Left lung (tissue), 10 donors: ENCODE results near the gene ELL. TPM values are rescaled to one million over a fixed set of nuclear protein-coding genes. Genes with fewer than 3 reads are reported as not detected.
A peak's percentile ranks its signal among the peaks of the same experiment; 100 is the strongest.

Source experiments
- ATAC-seq: fragments of 200-7000 bp; cut with Tn5 transposase; one replicate; pipeline ENCODE4 v1.9.1; 2020; ENCODE audit warnings: moderate library complexity
- DNase-seq, 4 donors: peaks; one replicate each; pipeline ENCODE4 v3.0.0-alpha.2; 2013 to 2020
- H3K27ac ChIP-seq, 2 donors: fragments of 200-600 bp; sonication (generic) in 1 of 2; one replicate each; pipeline versions ENCODE4 v1.5.0 to v1.8.0; 2020 to 2021
- H3K27me3 ChIP-seq, 2 donors: fragments of 200-600 bp; sonication (generic) in 1 of 2; one replicate each; pipeline versions ENCODE4 v1.5.0 to v1.8.0; 2020 to 2021
- H3K36me3 ChIP-seq, 2 donors: fragments of 200-600 bp; sonication (generic) in 1 of 2; one replicate each; pipeline versions ENCODE4 v1.5.0 to v1.8.0; 2020 to 2021
- H3K4me1 ChIP-seq, 2 donors: fragments of 200-600 bp; one replicate each; pipeline ENCODE4 v1.8.0; 2021
- H3K4me3 ChIP-seq, 2 donors: fragments of 200-600 bp; sonication (generic) in 1 of 2; one replicate each; pipeline versions ENCODE4 v1.5.0 to v1.8.0; 2020 to 2021; ENCODE audit warnings: mild to moderate bottlenecking in 1 of 2
- H3K9me3 ChIP-seq, 2 donors: fragments of 200-600 bp; sonication (generic) in 1 of 2; one replicate each; pipeline versions ENCODE4 v1.5.0 to v1.8.0; 2020 to 2021
- CTCF ChIP-seq, 2 donors: fragments of 200-600 bp; sonication (generic) in 1 of 2; IDR thresholded peaks; one replicate each; pipeline versions ENCODE4 v1.5.0 to v1.8.0; 2021; ENCODE audit warnings: antibody characterized with exemption in 2 of 2
- intact Hi-C, 2 donors: fragments of 100-400 bp; cut with DNase I; formaldehyde crosslinking; loops; one replicate each; pipeline versions ENCODE4 v1.11.2 to v1.14.2; 2022
- polyA plus RNA-seq, 6 donors: library from polyadenylated mRNA; unstranded; fragments of 120-200 nt; gene quantifications; one replicate each; pipeline ENCODE4 v1.2.1, GENCODE V29; 2013; ENCODE audit not compliant: insufficient read length in 6 of 6
- total RNA-seq, 2 donors: library from RNA; stranded (reverse); fragmentation: NEBNext Ultra II Directional; extraction: Animal tissue kit (Norgen Biotek cat#: 25700); gene quantifications; one replicate each; pipeline ENCODE4 v1.2.1, GENCODE V29; 2021
- donor health status: DM: no; HTN: yes; CAD: no.
- donor health status: DM: no; HTN: no; CAD: no.

Gene ELL
- total and polyA plus RNA-seq, 8 donors: 8.5 to 22.9 (median 9.9) TPM

DNA sequence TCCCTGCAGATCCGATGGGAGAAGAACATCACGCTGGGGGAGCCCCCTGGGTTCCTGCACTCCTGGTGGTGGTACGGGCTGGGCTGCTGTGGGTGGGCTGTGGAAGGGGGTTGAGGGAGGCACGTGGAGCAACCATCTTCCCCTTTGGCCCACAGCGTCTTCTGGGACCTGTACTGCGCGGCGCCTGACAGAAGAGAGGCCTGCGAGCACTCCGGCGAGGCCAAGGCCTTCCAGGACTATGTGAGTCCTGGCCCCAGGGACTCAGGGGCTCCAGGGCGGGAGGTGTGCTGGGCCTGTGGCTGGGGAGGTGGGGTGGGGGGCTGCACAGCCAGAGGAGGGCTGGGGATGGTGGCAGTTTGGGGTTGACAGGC is 94.1 kb downstream of the ELL start:
- no peak for ATAC-seq

GRCh38 chr19:18427080-18427742 is 94.7 kb downstream of the ELL start:
- Histone ChIP-seq H3K36me3 (peaks cover 0 to 9% of the 10 kb centered on the region in 2 donors), H3K27me3 (peaks cover 0 to 14% of the 10 kb centered on the region in 2 donors), H3K9me3 (no peaks in the 10 kb centered on the region), H3K4me3 (no peak overlapping the region), H3K27ac (no peak overlapping the region), H3K4me1 (peaks cover 8 to 45% of the 10 kb centered on the region in 2 donors)
- ATAC-seq: no peak
- DNase-seq: peak in 1 of 4 donors; percentile 61
- TF ChIP-seq CTCF (IDR thresholded peaks at IDR 0.05): no peak
- intact Hi-C loops: no loop called here

More for the DNA sequence above, 94.1 kb downstream of the ELL start:
- Histone ChIP-seq H3K4me3 (no peak overlapping the region), H3K27me3 (peaks cover 0 to 16% of the 10 kb centered on the region in 2 donors), H3K9me3 (no peaks in the 10 kb centered on the region), H3K36me3 (peaks cover 0 to 9% of the 10 kb centered on the region in 2 donors), H3K4me1 (peaks cover 10 to 45% of the 10 kb centered on the region in 2 donors), H3K27ac (no peak overlapping the region)
- no peak for DNase-seq
- no peak for TF ChIP-seq CTCF (IDR thresholded peaks at IDR 0.05)
- intact Hi-C loops: no loop called here

DNA sequence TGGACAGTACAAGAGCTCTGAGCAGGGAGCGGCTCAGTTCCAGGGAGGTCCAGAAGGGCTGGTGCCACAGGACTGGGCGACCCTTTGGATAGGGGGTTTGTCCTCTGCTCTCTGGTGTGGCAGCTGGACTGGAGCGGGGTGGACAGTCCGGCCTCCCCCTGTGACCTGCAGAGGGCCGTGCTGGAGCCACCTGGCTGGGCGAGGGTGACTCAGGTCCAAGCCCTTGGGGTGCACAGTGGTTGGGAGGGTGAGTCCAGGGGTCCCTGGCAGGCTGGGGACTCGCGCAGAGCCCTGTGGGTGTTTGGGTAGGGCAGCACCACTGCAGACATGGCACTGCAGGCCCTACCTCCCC is 95.5 kb downstream of the ELL start:
- ATAC-seq (no peak), DNase-seq (peak in 1 of 4 donors; percentile 67)
- TF ChIP-seq CTCF (IDR thresholded peaks at IDR 0.05): no peak
- Histone ChIP-seq H3K27ac (peak overlapping the region; percentile 19 to 48), H3K27me3 (peaks cover 0 to 14% of the 10 kb centered on the region in 2 donors), H3K36me3 (peaks cover 0 to 9% of the 10 kb centered on the region in 2 donors), H3K9me3 (no peaks in the 10 kb centered on the region), H3K4me3 (no peak overlapping the region), H3K4me1 (peaks cover 8 to 50% of the 10 kb centered on the region in 2 donors)
- intact Hi-C loops: no loop called here

DNA sequence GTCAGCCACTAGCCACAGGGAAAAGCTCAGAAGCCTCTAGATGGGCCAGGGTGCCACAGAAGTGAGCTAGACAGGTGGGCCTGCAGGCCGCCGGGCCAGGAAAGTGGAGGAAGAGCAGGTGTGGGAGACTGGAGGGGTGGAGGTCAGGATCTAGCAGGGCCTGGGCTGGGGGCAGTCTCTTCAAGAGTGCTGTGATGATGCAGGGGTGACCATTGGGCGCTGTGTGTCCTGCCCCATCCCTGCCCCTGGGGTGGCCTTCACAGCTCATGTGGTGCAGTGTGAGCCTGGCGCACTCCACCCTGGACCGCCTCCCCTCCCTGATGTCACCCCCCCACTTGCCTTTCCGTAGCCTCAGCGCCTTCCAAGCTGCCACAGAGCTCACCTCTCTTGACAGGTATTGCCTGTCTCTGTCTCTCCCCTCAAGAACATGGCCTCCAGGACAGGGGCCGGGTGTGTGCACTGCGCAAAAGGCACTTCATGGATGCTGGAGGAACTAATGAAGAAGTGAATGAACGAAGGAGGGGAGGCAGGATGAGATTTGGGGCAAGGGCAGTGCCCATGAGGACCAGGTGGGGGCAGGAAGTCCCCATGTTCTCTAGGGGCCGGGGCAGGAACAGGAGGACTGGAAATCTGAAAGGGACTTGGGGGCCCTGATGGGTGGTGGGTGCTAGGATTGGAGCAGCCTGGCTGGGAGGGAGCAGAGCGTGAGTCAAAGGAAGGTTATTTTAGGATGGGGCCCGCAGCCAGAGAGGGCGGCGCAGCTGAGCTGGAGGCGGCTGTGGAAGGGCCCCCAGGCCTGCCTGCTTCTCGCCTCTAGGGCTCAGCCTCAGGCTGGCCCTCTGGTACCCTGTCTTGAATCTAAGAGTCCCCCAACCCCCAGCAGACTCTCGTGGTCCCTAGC is 96.1 kb downstream of the ELL start:
- intact Hi-C loops: no loop called here
- H3K27ac ChIP-seq: peak overlapping the region; percentile 19 to 48
- ATAC-seq (peak; percentile 1), DNase-seq (peak in 1 of 4 donors; percentile 70)
- H3K4me1 ChIP-seq: peaks cover 9 to 56% of the 10 kb centered on the region in 2 donors
- no peaks in the 10 kb centered on the region for H3K9me3 ChIP-seq
- peaks cover 0 to 9% of the 10 kb centered on the region in 2 donors for H3K36me3 ChIP-seq
- H3K27me3 ChIP-seq: peaks cover 0 to 14% of the 10 kb centered on the region in 2 donors
- H3K4me3 ChIP-seq: no peak overlapping the region
- no peak for TF ChIP-seq CTCF (IDR thresholded peaks at IDR 0.05)
